Prostate gland (tissue), 2 donors: ENCODE measurements around the gene ABCC9.

Experiments used
- POLR2A ChIP-seq: fragments of 450-650 bp; IDR thresholded peaks from one replicate; pipeline ENCODE4 v1.6.1; 2016; ENCODE audit warnings: antibody characterized with exemption, mild to moderate bottlenecking
- POLR2AphosphoS5 ChIP-seq: sonication (generic); formaldehyde crosslinking; IDR thresholded peaks from one replicate; pipeline ENCODE4 v1.6.1; 2017; ENCODE audit warnings: antibody characterized with exemption
- TF ChIP-seq, protein P1 (sequence below), 4 experiments: fragments of 200-600 bp in 2 of 4; fragments of 450-650 bp in 2 of 4; sonication (generic) in 2 of 4; IDR thresholded peaks; 1 replicate in 3 of 4; 2 replicates in 1 of 4; pipeline ENCODE4 v1.5.1; 2016 to 2019; ENCODE audit warnings: antibody characterized with exemption in 4 of 4, mild to moderate bottlenecking in 2 of 4, moderate library complexity in 2 of 4

DNA sequence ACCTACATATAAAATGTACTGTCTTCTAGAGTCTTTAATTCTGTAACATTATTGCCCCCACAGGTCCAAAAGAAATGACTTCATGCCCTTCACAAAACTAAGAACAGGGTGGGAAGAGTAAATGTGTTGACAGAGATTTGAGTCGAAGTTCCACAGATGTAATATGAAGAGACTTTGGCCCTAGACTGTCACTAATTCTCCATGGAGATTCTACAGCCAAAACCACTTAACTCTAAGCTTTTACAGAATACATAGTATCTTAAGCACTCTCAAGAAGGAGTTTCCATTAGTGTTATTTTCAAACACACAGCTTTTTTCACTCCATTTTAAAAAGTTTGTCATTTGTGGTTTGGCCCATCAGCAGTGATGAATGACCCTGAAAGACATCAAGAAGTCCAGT is 56.3 kb downstream of the ABCC9 start:
- TF ChIP-seq, protein P1, sequence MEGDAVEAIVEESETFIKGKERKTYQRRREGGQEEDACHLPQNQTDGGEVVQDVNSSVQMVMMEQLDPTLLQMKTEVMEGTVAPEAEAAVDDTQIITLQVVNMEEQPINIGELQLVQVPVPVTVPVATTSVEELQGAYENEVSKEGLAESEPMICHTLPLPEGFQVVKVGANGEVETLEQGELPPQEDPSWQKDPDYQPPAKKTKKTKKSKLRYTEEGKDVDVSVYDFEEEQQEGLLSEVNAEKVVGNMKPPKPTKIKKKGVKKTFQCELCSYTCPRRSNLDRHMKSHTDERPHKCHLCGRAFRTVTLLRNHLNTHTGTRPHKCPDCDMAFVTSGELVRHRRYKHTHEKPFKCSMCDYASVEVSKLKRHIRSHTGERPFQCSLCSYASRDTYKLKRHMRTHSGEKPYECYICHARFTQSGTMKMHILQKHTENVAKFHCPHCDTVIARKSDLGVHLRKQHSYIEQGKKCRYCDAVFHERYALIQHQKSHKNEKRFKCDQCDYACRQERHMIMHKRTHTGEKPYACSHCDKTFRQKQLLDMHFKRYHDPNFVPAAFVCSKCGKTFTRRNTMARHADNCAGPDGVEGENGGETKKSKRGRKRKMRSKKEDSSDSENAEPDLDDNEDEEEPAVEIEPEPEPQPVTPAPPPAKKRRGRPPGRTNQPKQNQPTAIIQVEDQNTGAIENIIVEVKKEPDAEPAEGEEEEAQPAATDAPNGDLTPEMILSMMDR (IDR thresholded peaks at IDR 0.05): no peak
- TF ChIP-seq POLR2A (no peak), POLR2AphosphoS5 (no peak)
